SK-N-MC (cell line): ENCODE measurements around the gene KAT14.

Source experiments
- DNase-seq: peaks from one replicate; pipeline ENCODE4 v3.0.0-alpha.2; 2011; ENCODE audit warnings: low read depth, low spot score
- H3K27ac ChIP-seq: fragments of 200-600 bp; sonication (generic); 2 replicates; pipeline ENCODE4 v1.5.1; 2016; ENCODE audit warnings: mixed run types
- H3K36me3 ChIP-seq: fragments of 200-600 bp; sonication (generic); 2 replicates; pipeline ENCODE4 v1.6.1; 2017; ENCODE audit warnings: antibody characterized with exemption, low read length, mixed read lengths; ENCODE audit not compliant: insufficient read depth
- H3K4me3 ChIP-seq: fragments of 200-600 bp; sonication (generic); 2 replicates; pipeline ENCODE4 v1.5.1; 2016
- H3K9ac ChIP-seq: fragments of 200-600 bp; sonication (generic); 2 replicates; pipeline ENCODE4 v1.8.0; 2017; ENCODE audit warnings: mixed run types, mixed read lengths; ENCODE audit not compliant: insufficient read length
- H3K9me3 ChIP-seq: fragments of 200-600 bp; sonication (generic); 2 replicates; pipeline ENCODE4 v1.6.1; 2017; ENCODE audit warnings: low read depth, mild to moderate bottlenecking, antibody characterized with exemption, low read length, moderate library complexity, mixed read lengths
- EZH2 ChIP-seq: fragments of 200-600 bp; sonication (generic); IDR thresholded peaks from one replicate; pipeline ENCODE4 v1.6.1; 2017; ENCODE audit warnings: antibody characterized with exemption
- FOXP2 ChIP-seq: optimal IDR thresholded peaks from 2 replicates; pipeline ENCODE3; 2011; ENCODE audit warnings: mild to moderate bottlenecking, moderate library complexity; ENCODE audit not compliant: insufficient read depth; ENCODE audit errors: extremely low read length, control extremely low read depth
- POLR2AphosphoS5 ChIP-seq: IDR thresholded peaks from 2 replicates; pipeline ENCODE4 v1.6.1; 2012; ENCODE audit warnings: mild to moderate bottlenecking, low read depth, low read length, borderline replicate concordance

The KAT14 gene

DNA sequence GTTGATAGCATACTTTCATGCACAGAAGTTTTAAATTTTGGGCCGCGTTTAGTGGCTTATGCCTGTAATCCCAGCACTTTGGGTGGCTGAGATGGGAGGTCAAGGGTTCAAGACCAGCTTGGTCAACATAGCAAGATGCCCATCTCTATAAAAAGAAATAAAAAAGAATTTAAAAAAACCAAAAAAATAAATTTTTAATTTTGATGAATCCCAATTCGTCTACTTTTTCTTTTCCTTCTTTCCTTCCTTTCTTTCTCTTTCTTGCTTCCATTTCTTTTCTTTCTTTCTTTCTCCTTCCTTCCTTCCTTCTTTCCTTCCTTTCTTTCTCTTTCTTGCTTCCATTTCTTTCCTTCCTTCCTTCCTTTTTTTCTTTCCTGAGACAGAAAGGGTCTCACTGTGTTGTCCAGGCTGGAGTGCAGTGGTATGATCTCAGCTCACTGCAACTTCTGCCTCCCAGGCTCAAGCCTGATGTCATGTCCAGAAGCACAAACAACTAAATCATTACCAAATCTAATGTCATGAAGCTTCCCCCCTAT lies 95.8 kb downstream of the KAT14 start:
- TF ChIP-seq EZH2 = no peak
- TF ChIP-seq POLR2AphosphoS5 = no peak
- no peak for TF ChIP-seq FOXP2
- Histone ChIP-seq H3K27ac (no peak overlapping the region), H3K36me3 (no peaks in the 10 kb centered on the region), H3K4me3 (no peak overlapping the region), H3K9ac (no peak overlapping the region), H3K9me3 (no peaks in the 10 kb centered on the region)
- no peak for DNase-seq
